T-helper 1 cell (primary cell): ENCODE data around the gene DCLRE1B.
A peak's percentile ranks its signal among the peaks of the same experiment; 100 is the strongest.

Source experiments
- DNase-seq, 5 donors: peaks; one replicate each; pipeline ENCODE4 v3.0.0-alpha.2; 2012 to 2020

Gene DCLRE1B

GRCh38 chr1:113887402-113888175 is 17.5 kb upstream of the DCLRE1B start, which contains the start of gene BCL2L15:
TSS of gene BCL2L15 (minus strand) at chr1:113887581. CDS start at chr1:113887375, 206 bp downstream.
- DNase-seq = no peak

- no peak for DNase-seq
Observed at GRCh38 chr1:113890816-113891215, 14.3 kb upstream of the DCLRE1B start.

- DNase-seq = no peak
Observed at GRCh38 chr1:113891631-113892220, 13.4 kb upstream of the DCLRE1B start.

- DNase-seq = no peak
Observed at GRCh38 chr1:113893267-113893666, 11.9 kb upstream of the DCLRE1B start.

GRCh38 chr1:113895098-113895497 is 10.0 kb upstream of the DCLRE1B start:
- DNase-seq = no peak

GRCh38 chr1:113895961-113896360 is 9.2 kb upstream of the DCLRE1B start:
- no peak for DNase-seq

- DNase-seq = peak in 1 of 5 donors; percentile 28
Observed at GRCh38 chr1:113898241-113898814, 6.8 kb upstream of the DCLRE1B start.

- no peak for DNase-seq
Observed at GRCh38 chr1:113899111-113899510, 6.0 kb upstream of the DCLRE1B start.

GRCh38 chr1:113901191-113901590 is 3.9 kb upstream of the DCLRE1B start:
- peak in 1 of 5 donors; percentile 23 for DNase-seq

- DNase-seq = peak in 1 of 5 donors; percentile 42
Observed at GRCh38 chr1:113903501-113904292, 1.4 kb upstream of the DCLRE1B start.

- DNase-seq = no peak
Observed at GRCh38 chr1:113904293-113904673, 843 bp upstream of the DCLRE1B start.

GRCh38 chr1:113905435-113905861 is 322 bp downstream of the DCLRE1B start:
- DNase-seq = peak in 3 of 5 donors; percentile 8 to 20 (median 16)

GRCh38 chr1:113912594-113913311 is 7.6 kb downstream of the DCLRE1B start:
- no peak for DNase-seq

GRCh38 chr1:113913312-113913668 is 8.2 kb downstream of the DCLRE1B start:
- no peak for DNase-seq

- no peak for DNase-seq
Observed at GRCh38 chr1:113913887-113914664, 8.9 kb downstream of the DCLRE1B start.

GRCh38 chr1:113916974-113917373 is 11.8 kb downstream of the DCLRE1B start:
- no peak for DNase-seq

- no peak for DNase-seq
Observed at GRCh38 chr1:113917400-113918082, 12.4 kb downstream of the DCLRE1B start.

- no peak for DNase-seq
Observed at GRCh38 chr1:113918243-113918642, 13.1 kb downstream of the DCLRE1B start.

GRCh38 chr1:113922957-113923356 is 17.8 kb downstream of the DCLRE1B start:
- DNase-seq = no peak

- no peak for DNase-seq
Observed at GRCh38 chr1:113924473-113924872, 19.3 kb downstream of the DCLRE1B start.
